Measurements from ENCODE around the gene PDZRN4.
"Not testable (repeated sequence)": the region's sequence is repeated elsewhere in the genome, so short reads cannot be mapped to it uniquely, and the experiment has no call there.

PDZRN4 gene

GRCh38 chr12:41217727-41218126 lies 29.6 kb downstream of the PDZRN4 start:
- no peak for DNase-seq

- DNase-seq = no peak
Observed at GRCh38 chr12:41220931-41221330, 32.8 kb downstream of the PDZRN4 start.

GRCh38 chr12:41221491-41221890 lies 33.4 kb downstream of the PDZRN4 start:
- DNase-seq = no peak

DNA sequence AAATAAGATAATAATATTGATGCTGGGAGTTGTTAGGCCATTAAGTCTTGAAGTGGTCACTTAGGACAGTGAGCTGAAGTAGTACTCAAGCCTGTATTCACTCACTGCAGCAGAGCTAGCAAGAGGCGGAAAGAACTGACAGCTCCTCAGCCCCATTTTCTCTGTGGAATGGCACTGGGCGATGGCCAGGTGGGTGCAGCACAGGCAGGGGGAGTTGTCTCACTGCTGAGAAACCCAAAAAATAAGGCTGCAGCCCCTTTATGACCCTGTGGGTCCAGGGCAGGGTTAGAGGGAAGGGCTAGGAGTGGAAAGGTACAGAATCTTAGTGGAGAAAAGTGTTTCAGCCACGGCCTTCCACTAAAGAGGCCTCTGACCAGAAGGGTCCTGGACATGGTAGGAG lies 35.5 kb downstream of the PDZRN4 start:
- DNase-seq = no peak

- no peak for DNase-seq
Observed at GRCh38 chr12:41224066-41224465, 35.9 kb downstream of the PDZRN4 start.

GRCh38 chr12:41225179-41225578 lies 37.1 kb downstream of the PDZRN4 start:
- DNase-seq = no peak

DNA sequence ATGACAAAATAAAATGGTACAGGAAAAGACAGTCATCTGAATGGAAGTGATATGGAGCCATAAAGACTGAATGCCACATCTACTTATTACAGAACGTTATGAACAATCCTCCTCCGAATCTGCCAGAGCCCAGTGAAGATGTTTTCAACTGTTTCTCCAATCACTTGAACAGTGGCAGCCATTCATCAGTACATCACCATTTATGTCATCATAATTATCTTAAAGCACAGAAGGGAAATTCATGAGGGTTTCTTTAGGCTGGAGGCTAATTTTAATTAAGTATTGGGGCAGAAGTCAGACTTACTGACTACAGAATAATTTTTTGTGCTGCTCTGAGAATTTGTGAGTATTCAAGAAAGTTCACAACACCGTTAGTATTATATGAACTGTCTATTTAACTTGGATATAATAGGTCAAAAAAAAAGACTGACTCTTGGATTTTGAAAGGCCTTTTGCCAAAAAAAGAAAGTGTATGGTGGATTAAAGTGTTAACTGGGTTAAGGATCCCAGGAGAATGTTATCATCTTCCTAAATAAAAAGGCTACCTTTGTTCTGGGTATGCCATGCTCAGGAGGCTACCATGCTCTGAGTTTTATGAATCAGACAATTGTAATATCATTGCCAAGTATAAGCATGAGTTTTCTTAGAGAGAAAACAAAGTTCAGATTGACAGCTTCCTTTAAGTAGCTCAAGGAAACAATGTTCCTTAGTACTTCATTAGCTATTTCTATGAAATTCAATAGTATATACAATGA lies 40.1 kb downstream of the PDZRN4 start:
- DNase-seq = no peak

- DNase-seq = no peak
Observed at GRCh38 chr12:41230756-41231155, 42.6 kb downstream of the PDZRN4 start.

DNA sequence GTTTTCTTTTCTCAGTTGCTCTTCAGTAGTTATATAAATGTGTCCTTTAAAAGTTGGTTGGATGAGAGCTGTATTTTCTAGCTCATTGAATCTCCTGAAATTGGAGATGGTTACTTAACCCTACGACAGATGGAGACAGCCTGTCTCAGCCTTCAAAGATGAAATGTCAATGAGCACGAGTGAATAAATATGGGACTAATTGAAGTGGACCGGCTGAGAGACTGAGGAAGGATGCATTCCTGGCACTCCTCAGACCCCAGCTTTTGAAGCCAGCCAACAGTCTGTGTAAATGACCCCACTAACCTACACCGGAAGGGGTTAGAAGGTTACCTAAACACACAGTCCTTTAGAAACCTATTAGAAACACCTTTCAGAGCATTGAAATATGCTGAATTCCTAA lies 46.6 kb downstream of the PDZRN4 start:
- DNase-seq = no peak

GRCh38 chr12:41242603-41243002 lies 54.5 kb downstream of the PDZRN4 start:
- DNase-seq = no peak

GRCh38 chr12:41248391-41248790 lies 60.3 kb downstream of the PDZRN4 start:
- no peak for DNase-seq

DNA sequence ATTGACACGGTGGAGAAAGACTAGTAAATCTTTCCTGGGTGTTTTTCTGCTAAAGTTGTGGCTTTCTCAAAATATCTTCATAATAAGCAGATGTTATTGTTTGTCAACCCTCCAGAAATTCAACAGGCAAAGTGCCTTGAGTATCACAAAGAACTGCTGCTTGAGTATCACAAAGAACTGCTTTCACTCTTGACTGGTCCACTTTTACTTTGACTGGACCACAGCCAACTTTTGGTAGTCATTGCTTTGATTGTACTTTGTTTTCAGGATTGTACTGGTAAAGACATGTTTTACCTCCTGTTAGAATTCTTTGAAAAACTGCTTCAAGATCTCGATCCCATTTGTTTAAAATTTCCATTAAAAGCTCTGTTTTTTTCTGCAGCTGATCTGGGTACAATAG lies 62.6 kb downstream of the PDZRN4 start:
- no peak for DNase-seq

DNA sequence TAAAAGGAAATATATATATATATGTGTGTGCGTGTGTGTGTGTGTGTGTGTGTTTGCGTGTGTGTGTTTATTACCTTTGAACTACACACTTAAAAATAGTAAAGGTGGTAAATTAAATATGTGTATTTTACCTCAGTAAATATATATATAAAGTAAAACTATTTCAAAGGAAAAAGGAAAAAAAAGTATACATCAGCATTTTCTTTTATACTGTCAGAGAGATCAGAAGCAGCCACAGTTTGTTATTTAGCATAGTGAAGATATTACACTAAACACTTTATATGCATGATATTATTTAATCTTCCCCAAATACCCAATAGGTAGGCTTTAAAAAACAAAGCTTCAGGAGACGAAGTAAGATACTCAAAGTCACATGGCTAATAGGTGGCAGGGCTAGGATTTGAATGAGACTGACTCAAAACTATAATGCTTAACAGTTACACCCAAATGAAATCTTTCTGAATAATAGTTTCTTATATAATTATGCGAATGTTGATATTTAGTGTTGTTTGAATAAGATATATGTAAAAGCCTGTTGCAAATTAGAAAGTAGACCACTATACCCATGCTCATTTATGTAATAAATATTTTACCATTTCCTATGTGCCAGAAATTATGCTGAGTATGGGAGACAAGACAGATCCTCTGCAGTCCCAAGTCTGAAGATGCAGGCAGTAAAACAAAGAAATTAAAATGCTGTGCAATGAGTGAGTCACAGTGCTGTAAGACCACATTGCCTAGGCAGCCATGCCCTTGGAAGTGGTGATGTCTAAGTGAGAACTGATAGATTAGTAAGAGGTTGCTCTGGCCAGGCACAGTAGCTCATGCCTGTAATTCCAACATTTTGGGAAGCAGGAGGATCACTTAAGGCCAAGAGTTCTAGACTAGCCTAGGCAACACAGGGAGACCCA lies 66.1 kb downstream of the PDZRN4 start:
- DNase-seq = no peak

DNA sequence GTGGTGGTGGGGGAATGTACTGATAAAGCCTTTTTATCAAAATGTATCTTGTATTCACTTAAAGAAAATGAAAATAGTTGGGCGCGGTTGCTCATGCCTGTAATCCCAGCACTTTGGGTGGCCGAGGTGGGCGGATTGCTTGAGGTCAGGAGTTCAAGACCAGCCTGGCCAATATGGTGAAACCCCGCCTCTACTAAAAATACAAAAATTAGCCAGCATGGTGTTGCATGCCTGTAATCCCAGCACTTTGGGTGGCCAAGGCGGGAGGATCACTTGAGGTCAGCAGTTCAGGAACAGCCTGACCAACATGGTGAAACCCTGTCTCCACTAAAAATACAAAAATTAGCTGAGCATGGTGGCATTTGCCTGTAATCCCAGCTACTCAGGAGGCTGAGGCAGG lies 75.1 kb downstream of the PDZRN4 start:
- DNase-seq = not testable (repeated sequence)

GRCh38 chr12:41264281-41264680 lies 76.2 kb downstream of the PDZRN4 start:
- peak; percentile 2 for DNase-seq

- DNase-seq = no peak
Observed at GRCh38 chr12:41269056-41269455, 80.9 kb downstream of the PDZRN4 start.

GRCh38 chr12:41271489-41271888 lies 83.4 kb downstream of the PDZRN4 start:
- no peak for DNase-seq

DNA sequence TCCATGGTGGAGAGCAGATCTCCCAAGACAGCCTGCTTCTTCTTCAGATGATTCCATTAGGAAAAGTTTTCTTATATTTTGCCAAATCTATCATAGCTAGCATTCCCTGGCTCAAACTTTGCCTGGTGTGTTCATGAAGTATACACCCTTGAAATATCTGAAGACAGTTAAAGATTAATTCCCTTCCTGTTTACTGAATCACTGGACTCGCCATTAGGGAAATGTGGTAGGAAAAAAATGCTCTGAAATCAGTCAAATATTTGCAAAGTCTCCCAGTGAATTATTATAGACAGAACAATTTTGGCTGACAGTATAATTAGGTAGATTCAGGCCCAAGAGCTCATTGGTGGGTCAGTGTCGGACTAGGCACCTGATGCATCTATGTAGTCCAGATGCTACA lies 86.5 kb downstream of the PDZRN4 start:
- DNase-seq = no peak

DNA sequence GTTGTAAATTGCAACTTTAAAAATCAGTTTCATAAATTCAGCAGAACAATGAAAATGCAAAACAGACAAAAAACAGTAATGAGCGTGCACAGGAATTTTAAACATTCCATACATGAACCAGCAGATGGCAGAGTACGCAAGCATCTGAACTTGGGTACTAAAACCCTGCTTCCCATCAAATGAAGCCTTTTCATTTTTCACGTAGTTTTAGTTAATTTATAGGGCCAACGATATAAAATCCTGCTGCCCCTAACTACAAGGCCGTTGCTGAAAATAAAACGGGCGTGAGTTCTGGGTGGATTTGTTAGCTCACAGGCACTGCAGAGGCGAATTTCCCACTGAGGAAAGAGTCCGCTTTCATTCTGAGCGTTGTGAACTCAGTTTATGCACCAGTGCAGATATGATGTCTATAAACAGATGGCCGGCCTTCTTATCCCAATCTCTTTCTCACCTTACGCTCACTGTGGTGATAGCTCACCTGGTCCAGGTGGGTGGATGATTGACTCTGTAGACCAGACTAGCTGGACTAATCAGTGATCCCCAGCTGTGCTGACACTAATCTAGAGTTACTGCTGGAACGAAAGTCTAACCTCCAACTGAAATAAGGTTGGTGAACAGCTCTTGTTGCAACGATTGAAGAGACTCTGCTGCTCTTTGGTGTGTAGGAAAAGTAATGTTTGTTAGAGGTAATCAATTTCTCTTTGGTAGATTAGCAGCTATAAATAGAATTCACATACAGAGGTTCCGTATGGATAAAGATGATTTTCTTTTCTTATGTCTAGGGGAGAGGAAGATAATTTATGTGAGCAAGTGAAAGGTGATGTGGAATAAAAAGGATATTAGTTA lies 89.2 kb downstream of the PDZRN4 start:
- no peak for DNase-seq

DNA sequence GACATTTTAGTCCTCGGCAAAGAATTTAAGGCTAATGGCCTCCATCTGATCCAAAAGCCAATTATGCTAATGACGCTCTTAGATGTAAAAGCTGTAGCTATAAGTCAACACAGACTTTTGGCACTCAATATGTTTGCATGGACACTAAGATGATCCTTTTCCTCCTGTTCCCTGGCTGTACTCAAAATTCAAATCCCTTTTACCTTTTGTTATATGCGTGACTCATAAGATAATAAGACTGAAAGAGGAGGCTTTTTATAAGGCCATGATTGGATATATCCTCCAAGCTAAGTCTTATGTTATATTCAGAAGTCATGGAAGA lies 89.8 kb downstream of the PDZRN4 start:
- no peak for DNase-seq

GRCh38 chr12:41280341-41281095 lies 92.4 kb downstream of the PDZRN4 start:
- not testable (repeated sequence) for DNase-seq

DNA sequence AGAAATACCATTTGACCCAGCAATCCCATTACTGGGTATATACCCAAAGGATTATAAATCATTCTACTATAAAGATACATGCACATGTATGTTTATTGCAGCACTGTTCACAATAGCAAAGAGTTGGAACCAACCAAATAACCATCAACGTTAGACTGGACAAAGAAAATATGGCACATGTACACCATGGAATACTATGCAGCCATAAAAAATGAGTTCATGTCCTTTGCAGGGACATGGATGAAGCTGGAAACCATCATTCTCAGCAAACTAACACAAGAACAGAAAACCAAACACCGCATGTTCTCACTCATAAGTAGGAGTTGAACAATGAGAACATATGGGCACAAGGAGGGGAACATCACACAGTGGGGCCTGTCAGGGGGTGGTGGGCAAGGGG lies 97.3 kb downstream of the PDZRN4 start:
- DNase-seq = not testable (repeated sequence)

- DNase-seq = no peak
Observed at GRCh38 chr12:41286426-41286825, 98.3 kb downstream of the PDZRN4 start.

Measured in GF-D8 (cell line).